Mucosa of stomach (tissue), 1 donor: ENCODE data around the gene ZCCHC17.
A peak's percentile ranks its signal among the peaks of the same experiment; 100 is the strongest.

Source experiments
- H3K27me3 ChIP-seq: one replicate; pipeline ENCODE4 v1.7.0; 2013; ENCODE audit warnings: mild to moderate bottlenecking, low read length; ENCODE audit not compliant: control insufficient read depth, insufficient read depth
- H3K36me3 ChIP-seq: one replicate; pipeline ENCODE4 v1.7.0; 2013; ENCODE audit warnings: low read length; ENCODE audit not compliant: control insufficient read depth, insufficient read depth
- H3K4me1 ChIP-seq: one replicate; pipeline ENCODE4 v1.7.0; 2013; ENCODE audit warnings: mild to moderate bottlenecking, low read length; ENCODE audit not compliant: control insufficient read depth, insufficient read depth
- H3K4me3 ChIP-seq: one replicate; pipeline ENCODE4 v1.7.0; 2013; ENCODE audit warnings: low read length
- H3K9ac ChIP-seq: one replicate; pipeline ENCODE4 v1.7.0; 2013; ENCODE audit warnings: mild to moderate bottlenecking, low read length, moderate library complexity
- H3K9me3 ChIP-seq: one replicate; pipeline ENCODE4 v1.7.0; 2013; ENCODE audit warnings: mild to moderate bottlenecking, low read length, moderate library complexity; ENCODE audit not compliant: control insufficient read depth
- donor health status: Pancreatic carcinoma.

The ZCCHC17 gene

DNA sequence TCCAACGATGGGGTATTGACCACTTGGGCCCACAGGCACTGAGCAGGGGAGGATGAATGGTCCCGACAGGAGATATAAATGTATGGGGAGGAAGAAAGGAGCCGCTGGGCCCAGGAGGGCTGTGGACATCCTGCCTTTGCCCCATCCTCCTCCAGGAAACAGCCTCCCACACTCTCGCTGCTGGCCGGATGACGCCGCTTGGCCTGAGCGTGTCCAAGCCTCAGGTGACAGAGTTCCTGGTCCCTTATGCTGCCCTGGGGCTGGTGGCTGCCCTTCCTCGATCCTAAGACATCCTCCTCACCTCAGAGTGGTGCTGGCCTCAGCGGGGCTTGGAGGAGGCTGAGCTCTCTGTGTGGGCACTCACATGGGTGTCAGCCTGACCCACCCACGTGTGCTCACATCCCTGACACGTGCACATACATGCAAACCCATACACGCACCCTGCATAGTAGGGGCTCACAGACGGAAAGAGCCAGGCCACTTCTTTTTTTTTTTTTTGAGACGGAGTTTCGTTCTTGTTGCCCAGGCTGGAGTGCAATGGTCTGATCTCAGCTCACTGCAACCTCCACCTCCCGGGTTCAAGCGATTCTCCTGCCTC is 110.3 kb downstream of the ZCCHC17 start:
- no peaks in the 10 kb centered on the region for H3K4me1 ChIP-seq
- H3K9ac ChIP-seq, result no peak overlapping the region

GRCh38 chr1:31408788-31409318 is 112.0 kb downstream of the ZCCHC17 start:
- no peak overlapping the region for H3K9ac ChIP-seq
- H3K36me3 ChIP-seq, result no peaks in the 10 kb centered on the region
- H3K27me3 ChIP-seq, result peaks cover 7% of the 10 kb centered on the region
- peaks cover 4% of the 10 kb centered on the region for H3K4me1 ChIP-seq
- no peaks in the 10 kb centered on the region for H3K9me3 ChIP-seq
- H3K4me3 ChIP-seq, result no peak overlapping the region

More for the DNA sequence above, 110.3 kb downstream of the ZCCHC17 start:
- no peak overlapping the region for H3K4me3 ChIP-seq
- no peaks in the 10 kb centered on the region for H3K36me3 ChIP-seq
- H3K27me3 ChIP-seq, result no peaks in the 10 kb centered on the region
- no peaks in the 10 kb centered on the region for H3K9me3 ChIP-seq

- Histone ChIP-seq H3K36me3 (no peaks in the 10 kb centered on the region), H3K4me1 (peaks cover 7% of the 10 kb centered on the region), H3K9ac (no peak overlapping the region), H3K4me3 (no peak overlapping the region), H3K27me3 (peaks cover 7% of the 10 kb centered on the region), H3K9me3 (no peaks in the 10 kb centered on the region)
These were observed 113.4 kb downstream of the ZCCHC17 start for GRCh38 chr1:31409946-31410858.

- Histone ChIP-seq H3K27me3 (peaks cover 7% of the 10 kb centered on the region), H3K9me3 (no peaks in the 10 kb centered on the region), H3K9ac (no peak overlapping the region), H3K4me1 (peaks cover 14% of the 10 kb centered on the region), H3K36me3 (no peaks in the 10 kb centered on the region), H3K4me3 (no peak overlapping the region)
These were observed 114.0 kb downstream of the ZCCHC17 start for GRCh38 chr1:31410871-31411270.

- Histone ChIP-seq H3K4me1 (peaks cover 20% of the 10 kb centered on the region), H3K9me3 (no peaks in the 10 kb centered on the region), H3K27me3 (peaks cover 7% of the 10 kb centered on the region), H3K36me3 (no peaks in the 10 kb centered on the region), H3K4me3 (no peak overlapping the region), H3K9ac (peak overlapping the region; percentile 62)
These were observed 115.4 kb downstream of the ZCCHC17 start for GRCh38 chr1:31412205-31412604.

- Histone ChIP-seq H3K36me3 (no peaks in the 10 kb centered on the region), H3K9me3 (no peaks in the 10 kb centered on the region), H3K27me3 (peaks cover 7% of the 10 kb centered on the region), H3K4me1 (peaks cover 20% of the 10 kb centered on the region), H3K4me3 (peak within 1 kb of the TSS; percentile 47), H3K9ac (peak within 1 kb of the TSS; percentile 98)
These were observed 116.0 kb downstream of the ZCCHC17 start, which contains the start of gene SERINC2 for GRCh38 chr1:31412732-31413404. TSS of gene SERINC2 (plus strand) at chr1:31413213. CDS start at chr1:31413266, 53 bp downstream.

GRCh38 chr1:31413405-31414001 is 116.7 kb downstream of the ZCCHC17 start:
- Histone ChIP-seq H3K9ac (peak overlapping the region; percentile 98), H3K27me3 (peaks cover 7% of the 10 kb centered on the region), H3K36me3 (no peaks in the 10 kb centered on the region), H3K4me3 (peak overlapping the region; percentile 47), H3K4me1 (peaks cover 20% of the 10 kb centered on the region), H3K9me3 (no peaks in the 10 kb centered on the region)
